Ovary (tissue), 9 donors: ENCODE results near the gene PUDP. TPM values are rescaled to one million over a fixed set of nuclear protein-coding genes. Genes with fewer than 3 reads are reported as not detected.
"Not testable (repeated sequence)": the region's sequence is repeated elsewhere in the genome, so short reads cannot be mapped to it uniquely, and the experiment has no call there.

Experiments
- DNase-seq, 5 donors: peaks; one replicate each; pipeline ENCODE4 v3.0.0-alpha.2; 2019 to 2020
- H3K27ac ChIP-seq, 2 donors: fragments of 200-600 bp; one replicate each; pipeline versions ENCODE4 v1.5.1 to v1.8.0; 2019 to 2022
- H3K27me3 ChIP-seq: fragments of 200-600 bp; one replicate; pipeline ENCODE4 v1.8.0; 2022
- H3K36me3 ChIP-seq: fragments of 200-600 bp; sonication (generic); one replicate; pipeline ENCODE4 v1.5.1; 2019
- H3K4me1 ChIP-seq: one replicate; pipeline ENCODE4 v1.8.1; 2013; ENCODE audit warnings: mild to moderate bottlenecking, moderate library complexity; ENCODE audit not compliant: insufficient read depth
- H3K4me3 ChIP-seq: fragments of 200-600 bp; sonication (generic); one replicate; pipeline ENCODE4 v1.5.1; 2017
- H3K9me3 ChIP-seq, 2 donors: fragments of 200-600 bp in 1 of 2; sonication (generic) in 1 of 2; one replicate each; pipeline versions ENCODE4 v1.5.1 to v1.8.1; 2013 to 2019; ENCODE audit warnings: mild to moderate bottlenecking in 1 of 2, moderate library complexity in 1 of 2
- EP300 ChIP-seq: sonication (generic); formaldehyde crosslinking; IDR thresholded peaks from one replicate; pipeline ENCODE4 v1.6.1; 2017; ENCODE audit warnings: antibody characterized with exemption
- POLR2A ChIP-seq: fragments of 450-650 bp; IDR thresholded peaks from one replicate; pipeline ENCODE4 v1.6.1; 2017; ENCODE audit warnings: antibody characterized with exemption, mild to moderate bottlenecking, moderate library complexity
- WGBS, 3 donors: extraction: QIAGEN DNeasy Blood & Tissue Kit in 1 of 3; methylation state at CpG; one replicate each; pipeline versions ENCODE4 v1.1.5 to v1.1.7; 2013 to 2017; 5-methylcytosine and 5-hydroxymethylcytosine counted together
- intact Hi-C, 4 donors: fragments of 100-400 bp; cut with DNase I; formaldehyde crosslinking; loops; one replicate each; pipeline versions ENCODE4 v1.11.0 to v1.15.1; 2022 to 2023
- polyA plus RNA-seq, 2 donors: library from polyadenylated mRNA; stranded (reverse); fragments of 200-250 nt in 1 of 2; fragments of 350-450 nt in 1 of 2; fragmentation: Illumina TruSeq in 1 of 2; extraction: RNeasy Lipid Tissue Mini Kit (QIAGEN cat#74804) in 1 of 2; gene quantifications; one replicate each; pipeline ENCODE4 v1.2.3, GENCODE V29; 2013 to 2014
- total RNA-seq, 7 donors: library from RNA; depleted of rRNA in 2 of 7; stranded (reverse); fragments of >200 nt in 2 of 7; fragmentation: NEBNext Ultra II Directional in 3 of 7; extraction: Animal tissue kit (Norgen Biotek cat#: 25700) in 3 of 7; gene quantifications; one replicate each; pipeline versions ENCODE4 v1.1.0 to v1.2.4, GENCODE V29; 2016 to 2023
- TF ChIP-seq, protein P1 (sequence below), 3 donors: fragments of 450-650 bp in 2 of 3; fragments of 200-600 bp in 1 of 3; IDR thresholded peaks; one replicate each; pipeline versions ENCODE4 v1.5.1 to v1.8.0; 2016 to 2022; ENCODE audit warnings: antibody characterized with exemption in 3 of 3, mild to moderate bottlenecking in 1 of 3
- donor health status: DM: no; HTN: no; CAD: no; lungs with moderate emphysema.
- donor health status: DM: no; HTN: no; CAD: no.
- donor health status: Bipolar disorder and iron deficiency.
- donor health status: DM: yes; HTN: yes; CAD: no.
- donor health status: DM: no; HTN: no; CAD: no.
- donor health status: DM: yes; HTN: yes; CAD: no.

The PUDP gene
- total and polyA plus RNA-seq, 9 donors, result 7.0 to 17.9 (median 14.8) TPM

DNA sequence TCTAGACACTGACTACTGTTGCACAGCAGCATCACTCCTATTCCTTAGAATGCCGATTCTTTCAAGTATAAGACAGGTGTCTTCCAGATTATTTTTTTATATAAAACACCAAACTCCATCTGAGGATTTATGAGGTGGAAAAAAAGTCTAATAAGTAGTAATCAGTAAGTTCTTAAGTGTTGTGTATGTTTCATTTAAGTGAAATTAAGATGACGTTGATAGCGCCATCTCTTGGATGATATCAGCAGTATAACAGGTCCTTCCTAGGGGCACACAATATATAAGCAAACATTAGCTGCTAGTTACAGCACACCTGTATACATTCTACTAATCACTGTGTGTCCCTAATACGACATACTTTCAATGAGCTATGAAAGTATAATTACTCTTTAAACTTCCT, 100.0 kb downstream of the PUDP start:
- no peak overlapping the region for H3K4me3 ChIP-seq
- intact Hi-C loops, result no loop called here
- H3K27ac ChIP-seq, result no peak overlapping the region
- no peaks in the 10 kb centered on the region for H3K36me3 ChIP-seq
- no peaks in the 10 kb centered on the region for H3K4me1 ChIP-seq
- H3K9me3 ChIP-seq, result no peaks in the 10 kb centered on the region
- no peak for DNase-seq
- WGBS, 3 donors, result 95 to 97% (median 96%) methylated on average over 4 of the region's 4 CpGs
- no peaks in the 10 kb centered on the region for H3K27me3 ChIP-seq
- TF ChIP-seq, protein P1, sequence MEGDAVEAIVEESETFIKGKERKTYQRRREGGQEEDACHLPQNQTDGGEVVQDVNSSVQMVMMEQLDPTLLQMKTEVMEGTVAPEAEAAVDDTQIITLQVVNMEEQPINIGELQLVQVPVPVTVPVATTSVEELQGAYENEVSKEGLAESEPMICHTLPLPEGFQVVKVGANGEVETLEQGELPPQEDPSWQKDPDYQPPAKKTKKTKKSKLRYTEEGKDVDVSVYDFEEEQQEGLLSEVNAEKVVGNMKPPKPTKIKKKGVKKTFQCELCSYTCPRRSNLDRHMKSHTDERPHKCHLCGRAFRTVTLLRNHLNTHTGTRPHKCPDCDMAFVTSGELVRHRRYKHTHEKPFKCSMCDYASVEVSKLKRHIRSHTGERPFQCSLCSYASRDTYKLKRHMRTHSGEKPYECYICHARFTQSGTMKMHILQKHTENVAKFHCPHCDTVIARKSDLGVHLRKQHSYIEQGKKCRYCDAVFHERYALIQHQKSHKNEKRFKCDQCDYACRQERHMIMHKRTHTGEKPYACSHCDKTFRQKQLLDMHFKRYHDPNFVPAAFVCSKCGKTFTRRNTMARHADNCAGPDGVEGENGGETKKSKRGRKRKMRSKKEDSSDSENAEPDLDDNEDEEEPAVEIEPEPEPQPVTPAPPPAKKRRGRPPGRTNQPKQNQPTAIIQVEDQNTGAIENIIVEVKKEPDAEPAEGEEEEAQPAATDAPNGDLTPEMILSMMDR (IDR thresholded peaks at IDR 0.05), result no peak
- TF ChIP-seq POLR2A, result no peak
- TF ChIP-seq EP300, result no peak

DNA sequence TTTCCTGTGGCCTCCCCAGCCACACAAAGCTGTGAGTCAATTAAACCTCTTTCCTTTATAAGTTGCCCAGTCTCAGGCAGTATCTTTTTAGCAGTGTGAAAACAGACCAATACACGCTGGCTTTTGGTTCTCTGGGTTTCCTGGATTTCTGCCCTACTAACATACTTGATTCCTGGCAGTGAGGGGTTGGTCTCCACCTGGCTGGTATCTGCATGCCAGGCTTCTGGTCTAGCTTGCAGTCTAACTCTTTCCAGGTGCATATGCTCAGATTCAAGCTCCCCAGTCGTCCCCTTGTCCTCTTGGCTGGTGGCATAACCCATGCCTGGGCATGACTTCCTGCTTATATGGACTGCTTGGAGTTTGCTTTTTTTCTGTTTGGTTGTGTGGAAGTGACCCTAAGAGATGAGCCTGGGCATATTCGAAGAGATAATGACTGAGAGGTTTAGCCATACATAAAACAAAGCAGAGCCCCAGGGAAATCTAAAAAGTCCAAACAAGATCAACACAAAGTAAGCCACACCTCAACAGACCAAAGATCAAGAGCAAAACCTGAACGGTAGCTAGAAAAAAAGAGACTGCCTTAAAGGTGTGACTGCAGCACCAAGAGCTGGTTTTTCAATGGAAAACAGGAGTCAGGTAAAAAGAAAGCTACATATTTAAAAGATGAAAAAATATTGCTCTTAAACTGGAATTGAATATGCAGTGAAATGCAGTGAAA, 102.6 kb downstream of the PUDP start:
- H3K9me3 ChIP-seq, result no peaks in the 10 kb centered on the region
- TF ChIP-seq POLR2A (no peak), EP300 (no peak)
- TF ChIP-seq, protein P1 (IDR thresholded peaks at IDR 0.05), result no peak
- H3K27me3 ChIP-seq, result no peaks in the 10 kb centered on the region
- H3K4me1 ChIP-seq, result no peaks in the 10 kb centered on the region
- WGBS, 3 donors, result 80 to 93% (median 91%) methylated on average over 4 of the region's 4 CpGs
- no peak for DNase-seq
- no peak overlapping the region for H3K4me3 ChIP-seq
- no peak overlapping the region for H3K27ac ChIP-seq
- H3K36me3 ChIP-seq, result no peaks in the 10 kb centered on the region
- intact Hi-C loops, result loop anchor here in 1 of 4 donors (2.0 kb wide), 1 partner anchor 51 kb away; no protein-coding TSS in a partner anchor

DNA sequence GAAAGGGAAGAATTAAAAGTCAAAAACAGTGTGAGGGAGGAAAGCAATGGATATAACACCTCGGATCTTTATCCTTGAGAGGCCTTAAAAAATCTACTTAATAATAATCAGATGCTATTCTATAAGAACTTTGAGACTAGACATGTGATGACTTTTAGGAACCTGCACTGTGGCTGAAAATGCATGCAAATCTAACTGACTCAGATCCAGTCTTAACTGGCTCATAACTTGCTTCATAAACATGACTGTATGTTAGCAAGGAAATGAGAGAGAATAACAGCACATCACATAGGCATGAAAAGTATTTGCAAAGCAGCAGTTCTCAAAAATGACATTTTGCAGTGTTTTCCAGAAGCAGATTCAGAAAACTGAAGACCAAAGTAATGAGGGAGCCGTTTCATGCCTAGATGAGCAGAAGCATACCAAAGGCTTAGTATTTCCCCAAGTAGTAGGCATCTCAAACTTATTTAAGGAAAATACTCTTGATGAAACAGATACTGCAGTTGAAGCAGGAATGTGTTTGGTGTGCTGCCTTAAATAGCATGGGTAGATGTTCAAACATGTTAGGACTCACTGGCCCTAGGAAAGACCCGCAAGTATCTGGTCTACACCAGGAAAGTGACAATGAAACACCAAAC, 104.0 kb downstream of the PUDP start:
- not testable (repeated sequence) for H3K9me3 ChIP-seq, H3K36me3 ChIP-seq, H3K4me3 ChIP-seq, H3K27me3 ChIP-seq, H3K27ac ChIP-seq, DNase-seq, H3K4me1 ChIP-seq
- intact Hi-C loops, result loop anchor here in 1 of 4 donors (2.0 kb wide), 1 partner anchor 49 kb away; no protein-coding TSS in a partner anchor
- WGBS, 3 donors, result 73 to 77% (median 76%) methylated on average over 3 of the region's 3 CpGs

DNA sequence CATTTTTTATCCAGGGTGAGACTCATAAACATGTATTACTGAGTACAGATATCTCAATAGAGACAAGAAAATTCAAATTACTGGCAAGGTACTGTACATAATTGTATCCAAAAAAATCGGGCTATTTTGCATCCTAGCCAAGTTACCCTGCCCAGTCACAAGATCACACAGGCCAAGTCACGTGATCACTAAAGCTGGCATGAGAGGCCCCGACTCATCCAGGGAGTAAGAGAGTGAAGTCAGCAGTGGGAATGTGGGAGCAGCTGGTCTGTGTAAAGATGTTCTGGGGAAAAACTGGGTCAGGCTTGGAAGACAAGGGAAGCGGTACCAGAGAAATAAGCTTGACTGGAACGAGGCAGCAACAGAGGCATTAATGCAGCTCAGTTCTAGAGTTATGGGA, 119.7 kb downstream of the PUDP start:
- no peak for DNase-seq
- intact Hi-C loops, result no loop called here
- no peak overlapping the region for H3K27ac ChIP-seq
- H3K9me3 ChIP-seq, result no peaks in the 10 kb centered on the region
- TF ChIP-seq, protein P1 (IDR thresholded peaks at IDR 0.05), result no peak
- TF ChIP-seq EP300 (no peak), POLR2A (no peak)
- no peaks in the 10 kb centered on the region for H3K27me3 ChIP-seq
- WGBS, 3 donors, result 58 to 69% (median 68%) methylated on average over 5 of the region's 5 CpGs
- no peaks in the 10 kb centered on the region for H3K36me3 ChIP-seq
- H3K4me3 ChIP-seq, result no peak overlapping the region
- no peaks in the 10 kb centered on the region for H3K4me1 ChIP-seq

DNA sequence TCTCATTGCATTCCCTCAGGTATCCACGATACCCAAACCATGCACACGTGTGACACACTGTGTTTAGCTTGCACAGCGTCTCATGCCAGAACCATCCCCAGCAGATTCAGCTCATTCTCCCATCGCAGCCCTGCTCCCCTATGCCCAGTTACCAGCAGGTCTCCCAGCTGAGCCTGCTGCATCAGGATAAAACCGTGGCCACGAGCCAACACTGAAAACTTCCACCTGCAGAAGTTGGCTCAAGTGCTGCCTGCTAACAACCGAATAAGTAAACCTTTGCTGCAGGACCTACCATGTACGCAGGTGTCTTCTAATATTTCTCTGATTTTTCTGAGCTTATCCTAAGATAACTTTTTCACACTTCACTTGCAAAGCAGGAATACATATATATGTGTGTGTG, 120.9 kb downstream of the PUDP start:
- intact Hi-C loops, result no loop called here
- Histone ChIP-seq H3K36me3 (no peaks in the 10 kb centered on the region), H3K4me1 (no peaks in the 10 kb centered on the region), H3K9me3 (no peaks in the 10 kb centered on the region), H3K27me3 (no peaks in the 10 kb centered on the region), H3K4me3 (no peak overlapping the region), H3K27ac (no peak overlapping the region)
- TF ChIP-seq, protein P1 (IDR thresholded peaks at IDR 0.05), result no peak
- TF ChIP-seq POLR2A (no peak), EP300 (no peak)
- 59 to 66% (median 64%) methylated on average over 8 of the region's 8 CpGs for WGBS, 3 donors
- no peak for DNase-seq

DNA sequence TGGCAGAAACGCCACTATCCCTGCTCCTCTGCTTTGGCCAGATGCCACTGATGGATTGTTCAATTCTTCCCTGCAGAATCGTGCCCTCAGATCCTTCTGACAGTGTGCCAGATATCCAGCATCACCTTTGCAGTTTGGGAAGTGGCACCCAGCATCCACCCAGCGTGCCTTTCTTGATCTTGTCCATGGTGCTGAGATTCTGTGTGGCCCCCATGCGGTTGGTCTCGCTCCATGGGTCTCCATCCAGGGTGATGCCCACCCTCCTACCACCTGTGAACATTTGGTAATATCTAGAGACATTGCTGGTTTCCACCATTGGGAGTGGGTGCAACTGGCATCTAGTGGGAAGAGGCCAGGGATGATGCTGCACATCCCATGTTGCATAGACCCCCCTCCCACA, 121.6 kb downstream of the PUDP start:
- H3K4me1 ChIP-seq, H3K36me3 ChIP-seq, H3K27ac ChIP-seq, H3K27me3 ChIP-seq, DNase-seq, H3K4me3 ChIP-seq, intact Hi-C loops, H3K9me3 ChIP-seq: not testable (repeated sequence)
- 87 to 90% (median 90%) methylated on average over 5 of the region's 5 CpGs for WGBS, 3 donors
